GM18870 (cell line): Measurements from ENCODE around the gene SLC7A10.
"Not testable (repeated sequence)": the region's sequence is repeated elsewhere in the genome, so short reads cannot be mapped to it uniquely, and the experiment has no call there.

Experiments
- ATAC-seq: cut with Tn5 transposase; IDR thresholded peaks from one replicate; pipeline ENCODE4 v1.9.1; 2021; ENCODE audit warnings: moderate library complexity; ENCODE audit not compliant: unreplicated experiment

The SLC7A10 gene

DNA sequence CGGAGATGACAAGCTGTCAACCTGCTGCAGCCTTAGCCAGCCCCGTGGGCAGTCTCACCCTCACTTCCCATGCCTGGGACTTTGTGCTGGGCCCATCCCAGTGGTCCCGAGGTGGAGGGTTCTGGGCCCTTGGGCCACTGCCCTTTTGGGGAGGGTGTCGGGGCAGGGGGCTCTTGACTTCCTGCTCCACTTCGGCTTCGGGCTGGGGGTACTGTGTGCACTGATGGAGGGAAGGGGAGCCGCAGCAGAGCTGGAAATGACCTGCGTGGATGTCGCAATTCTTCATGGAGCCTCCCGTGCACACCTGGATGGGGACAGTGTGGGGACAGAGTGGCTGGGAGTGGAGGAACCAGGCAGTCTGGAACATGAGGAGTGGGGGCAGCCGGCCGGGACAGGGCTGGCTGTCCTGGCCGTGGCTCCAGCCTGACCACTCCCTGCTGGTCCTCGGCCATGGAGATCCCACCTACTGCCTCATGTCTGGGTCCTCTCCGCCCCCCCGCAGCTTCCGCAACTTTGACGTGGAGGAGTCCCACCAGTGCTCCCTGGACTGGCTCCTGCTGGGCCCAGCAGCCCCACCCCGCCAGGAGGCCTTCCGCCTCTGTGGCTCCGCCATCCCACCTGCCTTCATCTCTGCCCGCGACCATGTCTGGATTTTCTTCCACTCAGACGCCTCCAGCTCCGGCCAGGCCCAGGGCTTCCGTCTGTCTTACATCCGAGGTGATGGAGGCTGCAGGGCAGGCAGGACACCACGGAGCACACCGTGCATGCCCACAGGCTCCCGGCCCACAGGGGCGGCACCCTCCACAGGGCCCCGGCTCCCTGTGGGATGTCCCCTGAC lies 21.3 kb downstream of the SLC7A10 start:
- no peak for ATAC-seq

DNA sequence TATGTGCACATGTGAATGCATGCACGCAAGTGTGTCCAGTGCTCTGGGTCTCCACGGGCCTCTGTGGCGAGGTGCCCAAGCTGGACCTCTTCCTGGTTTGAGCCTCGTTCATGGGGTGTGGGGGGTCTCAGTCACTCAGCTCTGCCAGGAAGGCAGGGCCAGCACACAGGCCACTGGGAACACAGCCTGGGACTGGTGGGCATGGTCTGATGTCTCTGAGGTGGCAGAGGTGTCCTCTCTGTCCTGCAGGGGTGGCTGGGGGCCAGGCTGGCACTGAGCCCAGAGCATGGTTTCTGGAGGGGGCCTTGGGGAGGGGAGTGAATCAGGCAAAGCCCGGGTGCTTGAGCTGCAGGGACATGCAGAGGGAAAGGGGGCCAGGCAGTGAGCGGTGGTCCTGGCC lies 22.1 kb downstream of the SLC7A10 start:
- ATAC-seq = no peak

DNA sequence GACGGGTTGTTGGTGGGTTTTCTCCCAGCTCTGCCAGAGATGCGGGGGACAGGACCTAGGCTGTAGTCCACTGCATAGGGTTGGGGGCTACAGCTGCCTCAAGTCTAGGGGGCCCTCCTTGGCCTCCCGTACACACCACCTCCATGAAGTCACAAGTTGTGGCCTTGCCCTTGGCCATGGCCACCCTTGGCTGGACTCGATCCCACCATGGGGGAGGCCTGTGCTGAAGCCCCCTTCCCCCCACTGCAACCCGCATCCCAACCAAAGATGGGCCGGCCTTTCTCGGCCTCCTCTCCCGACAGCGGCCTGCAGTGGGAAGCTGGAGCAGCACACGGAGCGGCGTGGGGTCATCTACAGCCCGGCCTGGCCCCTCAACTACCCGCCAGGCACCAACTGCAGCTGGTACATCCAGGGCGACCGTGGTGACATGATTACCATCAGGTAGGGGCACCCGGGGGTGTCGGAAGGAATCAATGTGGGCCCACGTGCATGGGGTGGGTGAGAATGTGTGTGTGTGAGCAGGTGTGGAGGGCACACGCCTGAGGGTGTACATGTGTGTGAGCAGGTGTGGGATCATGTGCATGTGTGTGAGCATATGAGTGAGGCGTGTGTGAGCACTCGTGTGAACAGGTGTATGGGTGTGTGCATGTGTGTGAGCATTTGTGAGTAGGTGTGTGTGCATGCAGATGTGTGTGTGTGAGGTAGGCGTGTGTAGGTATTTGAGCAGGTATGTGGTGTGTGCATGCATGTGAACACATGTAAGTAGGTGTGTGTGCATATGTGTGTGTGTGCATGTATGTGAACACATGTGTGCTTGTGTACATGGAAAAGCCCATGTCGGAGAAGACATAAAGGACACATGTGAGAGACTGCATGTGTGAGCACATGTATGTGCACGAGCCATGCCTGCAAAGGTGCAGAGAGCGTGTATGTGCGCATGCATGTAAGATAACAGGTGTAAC lies 22.8 kb downstream of the SLC7A10 start:
- no peak for ATAC-seq

DNA sequence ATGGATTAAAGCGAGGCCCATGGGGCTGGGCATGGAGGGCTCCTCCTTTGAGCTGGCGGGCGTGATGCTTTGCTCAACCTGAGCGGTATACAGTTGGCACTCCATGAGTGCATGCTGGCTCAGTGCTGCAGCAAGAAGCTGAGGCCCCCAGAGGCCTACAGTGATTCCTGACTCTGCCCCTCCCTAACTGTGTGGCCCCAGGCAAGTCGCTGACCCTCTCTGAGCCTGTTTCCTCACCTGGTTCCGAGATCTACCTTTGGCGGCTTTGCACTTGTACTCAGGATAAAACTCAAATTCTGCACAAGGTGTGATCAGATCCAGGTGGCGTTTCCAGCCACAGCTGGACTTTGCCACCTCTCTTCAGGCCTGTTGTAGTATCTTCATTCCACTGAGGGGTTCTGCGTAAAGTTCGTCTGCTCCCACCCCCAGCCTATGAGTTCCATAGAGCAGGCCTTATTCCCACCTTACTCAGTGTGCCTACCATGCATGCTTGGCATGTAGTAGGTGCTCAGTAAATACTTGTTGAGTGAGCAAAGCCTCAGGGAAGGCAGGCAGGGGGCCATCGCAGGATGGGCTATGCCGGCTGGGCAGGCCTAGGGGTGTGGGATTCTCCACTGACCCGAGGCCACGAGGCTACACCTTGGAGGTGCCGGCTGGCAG lies 23.6 kb downstream of the SLC7A10 start:
- ATAC-seq = no peak

DNA sequence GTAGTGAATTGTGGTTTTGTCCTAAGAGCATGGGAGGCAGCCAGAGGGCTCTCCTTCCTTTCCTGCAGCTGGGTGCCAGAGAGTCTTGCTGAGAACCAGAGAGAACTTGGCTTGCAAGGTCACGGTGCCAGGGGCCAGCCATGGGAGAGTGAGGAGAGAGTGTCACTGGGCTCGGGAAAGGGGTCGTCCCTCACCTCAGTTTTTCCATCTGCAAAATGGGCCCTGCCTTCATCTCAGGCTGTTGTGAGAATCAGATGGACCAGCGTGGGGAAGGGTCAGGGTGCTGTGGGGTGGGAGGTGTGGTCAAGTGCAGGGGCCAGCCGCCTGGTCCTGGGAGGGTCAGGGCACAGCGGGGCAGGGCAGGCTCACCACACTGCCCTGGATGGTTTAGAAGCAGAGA lies 24.2 kb downstream of the SLC7A10 start:
- no peak for ATAC-seq

DNA sequence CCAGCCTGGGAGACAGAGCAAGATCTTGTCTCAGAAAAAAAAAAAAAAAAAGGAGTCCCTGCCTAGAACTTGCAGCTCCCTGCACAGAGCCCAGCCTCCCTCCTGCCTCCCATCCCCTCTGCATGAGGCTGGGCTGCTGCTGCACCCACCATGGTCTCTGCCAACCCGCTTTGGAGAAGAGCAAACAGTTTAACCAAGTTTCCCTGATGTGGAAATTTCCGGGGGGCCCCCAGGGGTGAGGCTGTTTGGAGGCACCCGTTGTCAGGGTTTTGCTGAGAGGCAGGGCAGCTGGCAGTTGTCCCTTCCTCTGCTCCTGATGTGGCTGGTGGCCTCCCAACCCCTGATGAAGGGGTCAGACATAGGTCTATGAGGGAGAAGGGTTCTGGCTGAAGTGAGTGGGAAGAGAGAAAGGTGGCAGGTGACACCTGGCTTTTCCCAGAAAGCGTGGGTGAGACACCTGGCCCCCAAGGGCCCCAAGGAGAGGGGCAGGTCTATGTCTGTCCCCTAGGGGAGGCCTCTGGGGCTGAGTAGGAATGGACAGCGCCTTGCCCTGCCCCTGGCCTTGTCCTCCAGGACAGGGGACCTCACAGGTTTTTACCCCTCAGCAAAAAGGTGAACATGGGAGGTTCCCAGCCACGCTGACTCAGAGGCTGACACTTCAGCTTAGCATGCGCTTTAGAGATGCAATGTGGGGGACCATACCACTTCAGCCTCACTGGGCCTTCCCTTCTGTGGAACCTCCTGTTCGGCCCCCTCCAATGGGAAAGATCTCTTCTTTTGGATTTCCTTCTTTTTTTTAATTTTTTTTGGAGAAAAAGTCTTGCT lies 26.0 kb downstream of the SLC7A10 start:
- no peak for ATAC-seq

DNA sequence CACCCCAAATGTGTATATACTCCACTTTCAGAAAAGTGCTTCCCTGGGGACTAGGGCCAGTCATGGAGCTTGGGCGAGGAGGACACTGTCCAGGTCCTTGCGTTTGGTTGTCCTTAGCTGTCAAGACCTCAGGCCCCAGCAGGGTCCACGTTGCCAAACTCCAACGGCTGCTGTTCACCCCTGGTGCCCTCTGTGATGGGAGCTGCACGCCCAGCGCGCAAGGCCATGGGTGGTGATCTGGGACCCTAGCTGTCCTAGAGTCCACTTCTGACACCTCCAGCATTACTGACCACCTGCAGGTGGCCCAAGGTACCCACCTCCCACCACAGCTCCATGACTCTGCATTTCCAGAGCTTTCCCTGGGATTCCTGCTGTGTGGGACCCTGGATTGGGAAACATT lies 27.5 kb downstream of the SLC7A10 start:
- no peak for ATAC-seq

DNA sequence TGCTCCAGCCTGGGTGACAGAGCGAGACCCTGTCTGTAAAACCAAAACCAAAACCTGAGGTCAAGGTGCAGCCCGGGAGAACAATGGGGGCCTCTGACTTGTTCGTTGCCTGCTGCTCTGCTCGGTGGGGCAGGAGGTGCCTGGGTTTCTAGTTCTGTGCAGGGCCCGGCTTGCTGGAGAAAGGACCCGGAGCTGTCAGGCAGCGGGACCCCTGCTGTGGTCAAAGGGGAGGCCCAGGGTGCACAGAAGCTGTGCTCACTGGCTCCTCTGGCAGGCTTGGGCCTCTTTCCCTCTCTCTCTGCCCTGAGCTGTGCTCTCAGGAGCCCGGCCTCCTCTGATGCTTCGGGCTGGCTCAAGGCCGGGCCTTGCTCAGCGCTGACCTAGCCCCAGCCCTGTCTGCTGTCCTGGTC lies 28.1 kb downstream of the SLC7A10 start:
- ATAC-seq = no peak

DNA sequence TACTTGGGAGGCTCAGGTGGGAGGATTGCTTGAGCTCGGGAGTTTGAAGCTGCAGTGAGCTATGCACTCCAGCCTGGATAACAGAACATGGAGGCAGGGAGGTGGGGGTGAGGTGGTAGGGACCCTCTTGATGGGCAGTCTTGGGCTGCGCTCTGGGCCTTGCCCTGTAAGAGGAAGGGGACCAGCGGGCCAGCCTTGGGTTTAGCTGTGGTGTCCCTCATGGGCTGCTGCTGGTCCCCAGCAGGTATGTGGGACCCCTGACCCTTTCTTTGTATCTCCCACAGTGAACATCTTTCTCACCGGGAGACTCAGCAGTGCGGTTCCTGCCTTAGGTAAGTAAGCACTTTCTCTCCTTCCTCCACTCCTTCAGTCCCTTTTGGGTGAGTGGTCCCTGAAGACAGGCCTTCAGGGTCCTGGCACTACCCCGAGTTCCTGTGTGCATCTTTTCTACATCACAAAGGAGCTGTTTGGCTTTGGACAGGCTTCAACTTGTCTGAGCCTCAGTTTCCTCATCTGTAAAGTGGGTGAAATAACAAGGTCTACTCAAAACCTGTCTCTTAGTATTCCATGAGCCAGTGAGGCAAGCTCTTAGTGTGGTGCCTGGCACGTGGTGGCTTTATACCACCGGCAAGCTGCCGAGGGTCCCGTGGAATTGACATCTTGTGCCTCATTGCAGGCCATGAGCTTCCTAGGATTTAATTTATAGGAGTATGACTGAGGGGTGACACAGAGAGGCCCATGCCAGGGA lies 29.0 kb downstream of the SLC7A10 start:
- ATAC-seq = no peak

DNA sequence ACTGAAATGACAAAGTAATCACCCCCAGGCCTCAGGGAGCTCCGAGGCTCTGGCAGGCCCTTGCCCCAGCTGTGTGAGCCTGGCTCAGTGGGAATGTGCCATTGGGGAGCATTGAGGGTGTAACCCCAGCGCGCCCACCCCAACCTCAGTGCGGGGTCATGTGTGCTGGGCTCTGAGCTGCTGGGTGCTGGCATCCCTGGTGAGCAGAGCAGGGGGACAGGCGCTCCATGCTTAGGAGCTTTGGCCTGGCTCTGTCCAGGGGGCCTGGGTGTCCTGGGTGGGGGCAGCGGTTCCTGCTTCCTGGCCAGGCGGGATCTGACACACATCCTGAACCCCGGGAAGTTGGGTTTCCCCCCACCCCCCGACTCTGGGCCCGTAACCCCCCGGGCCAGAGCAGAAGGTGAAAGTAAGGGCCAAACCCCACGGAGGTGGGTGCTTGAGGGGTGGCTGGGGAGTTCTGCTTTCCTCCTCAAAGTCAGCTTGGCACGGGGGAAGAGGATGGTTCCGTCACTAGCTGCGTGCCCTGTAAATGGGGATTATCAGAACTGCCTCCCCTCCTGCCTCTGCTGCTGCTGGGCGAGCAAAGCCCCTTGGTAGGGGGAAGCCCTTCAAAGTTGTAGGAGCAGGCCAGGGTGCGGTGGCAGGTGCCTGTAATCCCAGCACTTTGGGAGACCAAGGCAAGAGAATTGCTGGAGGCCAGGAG lies 29.9 kb downstream of the SLC7A10 start:
- ATAC-seq = no peak

DNA sequence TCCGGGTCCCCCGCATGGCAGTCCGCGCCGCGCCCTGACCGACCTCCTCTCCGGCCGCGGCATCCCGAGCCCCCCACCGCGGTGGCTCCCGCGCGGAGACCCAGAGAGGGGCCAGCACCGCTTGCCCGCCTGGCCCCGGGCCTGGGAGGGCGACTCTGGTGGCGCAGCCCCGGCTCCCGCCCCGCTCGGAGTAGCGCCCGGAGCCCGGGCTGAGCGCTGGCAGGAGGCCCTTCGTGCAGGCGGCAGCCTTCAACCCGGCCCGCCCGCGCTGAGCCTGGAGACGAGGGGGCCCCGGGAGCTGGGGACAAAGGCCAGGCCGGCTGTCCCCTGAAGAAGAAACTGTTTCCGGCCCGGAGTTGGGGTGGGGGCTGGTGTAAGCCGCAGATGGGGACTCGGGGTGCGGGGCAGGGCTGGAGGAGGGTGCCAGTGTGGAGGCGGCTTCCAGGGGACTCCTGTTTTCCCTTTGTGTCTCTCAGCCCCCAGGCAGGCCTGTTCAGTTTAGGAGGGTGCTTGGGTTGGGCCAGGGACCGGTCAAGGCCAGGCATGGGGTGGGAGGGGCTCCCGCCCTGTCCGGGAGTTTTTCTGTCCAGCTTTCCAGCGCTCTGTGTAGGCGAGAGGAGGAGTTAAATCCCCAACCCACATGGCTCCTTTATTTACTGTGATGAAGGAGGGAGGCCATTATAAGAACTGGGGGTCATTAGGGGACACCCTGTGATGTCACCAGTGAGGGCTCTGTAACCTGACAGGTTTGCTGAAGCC lies 30.6 kb downstream of the SLC7A10 start:
- ATAC-seq = no peak

DNA sequence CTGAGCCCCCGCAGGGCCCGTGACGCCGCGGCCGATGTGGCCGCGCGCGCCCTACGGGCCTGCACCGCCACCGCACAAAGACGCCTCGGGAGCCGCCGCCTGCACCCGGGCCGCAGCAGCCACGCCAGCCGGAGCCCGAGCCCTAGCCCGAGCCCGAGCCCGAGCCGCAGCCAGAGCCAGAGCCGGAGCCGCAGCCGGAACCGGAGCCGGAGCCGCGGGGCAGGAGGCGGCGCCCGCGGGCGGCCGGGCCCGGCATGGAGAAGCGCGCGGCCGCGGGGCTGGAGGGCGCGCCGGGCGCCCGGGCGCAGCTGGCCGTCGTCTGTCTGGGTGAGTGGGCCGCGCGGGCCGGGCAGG lies 31.1 kb downstream of the SLC7A10 start:
- no peak for ATAC-seq

DNA sequence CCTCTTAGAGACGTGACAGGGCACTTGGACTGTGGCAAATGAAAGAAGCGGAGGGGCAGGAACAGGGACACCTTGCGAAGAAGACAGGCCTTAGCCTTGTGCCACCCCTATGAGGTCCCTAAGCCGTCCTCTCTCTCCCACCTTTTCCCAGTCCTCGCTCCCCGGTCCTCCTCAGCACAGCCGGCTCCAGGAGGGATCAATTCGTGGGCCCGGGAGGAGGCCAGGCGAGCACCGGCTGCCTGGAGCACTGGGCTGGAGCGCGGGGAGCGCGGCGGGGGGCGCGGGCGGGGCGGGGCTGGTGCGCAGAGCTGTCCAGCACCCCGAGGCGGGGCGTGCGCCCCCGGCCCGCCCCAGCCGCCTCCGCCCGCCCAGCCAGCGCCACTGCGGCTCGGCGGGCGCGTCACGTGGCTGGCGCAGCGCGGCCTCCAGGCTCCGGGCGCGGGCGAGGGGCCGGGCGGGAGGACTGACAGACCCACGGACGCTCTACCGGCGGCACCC lies 31.7 kb downstream of the SLC7A10 start, which contains the start of gene LRP3:
TSS of gene LRP3 (plus strand) at position 466 of the 498 bp plus-strand sequence. CDS start 456 bp downstream, outside the sequence.
- ATAC-seq = no peak

DNA sequence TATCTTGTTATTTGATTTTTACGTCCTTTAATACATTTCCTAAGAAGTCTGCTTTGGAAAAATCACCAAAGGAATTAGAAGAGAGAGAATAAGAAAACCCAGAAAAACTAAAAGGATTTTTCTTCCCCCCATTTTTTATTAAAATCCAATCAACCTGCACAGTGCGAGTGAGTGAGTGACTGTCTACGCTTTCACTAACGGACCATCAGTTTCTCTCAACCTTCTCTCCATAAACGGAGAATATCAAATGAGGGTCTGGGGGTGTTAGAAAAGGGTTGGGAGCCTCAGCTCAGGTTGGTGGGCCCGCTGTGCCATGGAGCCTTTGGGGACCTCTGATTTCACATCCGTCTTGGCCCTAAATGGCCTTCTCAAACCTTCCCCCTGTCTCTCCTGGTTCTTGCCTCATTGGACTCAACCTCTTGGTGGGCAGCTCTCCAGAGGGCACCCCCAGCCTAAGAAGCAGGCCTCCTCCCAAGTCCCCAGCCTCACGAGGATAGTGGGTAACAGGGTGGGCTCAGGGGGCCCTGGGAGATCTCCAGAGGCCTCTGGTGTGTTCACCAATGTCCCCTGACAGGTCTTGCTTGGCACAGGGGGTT lies 32.3 kb downstream of the SLC7A10 start:
- ATAC-seq = no peak

DNA sequence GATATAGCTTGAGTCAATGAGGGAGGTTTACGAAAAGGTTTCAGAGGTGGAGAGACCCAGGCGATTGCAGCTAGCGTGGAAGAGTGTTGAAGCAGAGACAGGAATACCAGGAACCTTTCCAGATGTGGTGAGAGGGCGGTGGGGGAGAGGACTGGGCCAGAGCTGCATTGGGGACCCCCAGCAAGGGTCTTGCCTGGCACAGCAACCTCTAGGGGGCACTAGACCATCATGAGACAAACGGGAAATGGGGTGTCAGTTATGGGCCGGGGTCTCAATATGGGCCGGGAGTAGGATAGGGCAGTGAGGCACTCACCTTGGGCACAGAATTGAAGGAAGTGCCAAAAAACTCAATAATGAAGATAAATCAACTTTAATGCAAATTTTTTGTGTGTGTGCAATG lies 33.6 kb downstream of the SLC7A10 start:
- ATAC-seq = no peak

DNA sequence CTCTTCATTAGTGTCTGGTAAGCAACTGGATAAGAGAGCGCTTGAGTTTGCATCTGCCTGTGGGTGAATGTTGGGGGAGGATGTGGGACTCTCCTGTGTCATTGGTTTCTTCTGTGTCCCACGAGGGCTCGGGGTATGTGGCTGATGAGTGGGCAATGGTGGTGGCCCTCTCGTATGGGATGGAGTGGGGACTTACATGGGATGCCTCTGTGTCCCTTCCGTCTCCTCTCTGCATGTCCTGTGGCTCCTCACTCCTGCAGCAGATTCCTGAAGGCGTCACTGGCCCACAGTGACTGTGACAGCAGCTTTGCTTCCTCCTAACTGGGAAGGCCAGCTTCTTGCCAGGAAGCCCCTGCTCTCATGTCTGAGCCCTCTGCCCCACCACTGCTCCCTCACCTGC lies 34.1 kb downstream of the SLC7A10 start:
- ATAC-seq = no peak

DNA sequence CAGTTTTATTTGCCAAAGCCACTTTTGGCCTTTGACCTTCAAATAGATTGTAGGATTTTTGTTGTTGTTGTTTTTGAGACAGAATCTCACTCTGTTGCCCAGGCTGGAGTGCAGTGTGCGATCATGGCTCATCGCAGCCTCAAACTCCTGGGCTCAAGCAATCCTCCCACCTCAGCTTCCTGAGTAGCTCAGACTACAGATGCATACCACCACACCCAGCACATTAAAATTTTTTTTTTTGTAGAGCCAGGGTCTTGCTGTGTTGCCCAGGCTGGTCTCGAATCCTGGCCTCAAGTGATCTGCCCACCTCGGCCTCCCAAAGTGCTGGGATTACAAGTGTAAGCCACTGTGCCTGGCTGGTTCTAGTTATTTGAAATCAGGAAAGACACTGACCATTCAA lies 34.6 kb downstream of the SLC7A10 start:
- ATAC-seq = not testable (repeated sequence)

DNA sequence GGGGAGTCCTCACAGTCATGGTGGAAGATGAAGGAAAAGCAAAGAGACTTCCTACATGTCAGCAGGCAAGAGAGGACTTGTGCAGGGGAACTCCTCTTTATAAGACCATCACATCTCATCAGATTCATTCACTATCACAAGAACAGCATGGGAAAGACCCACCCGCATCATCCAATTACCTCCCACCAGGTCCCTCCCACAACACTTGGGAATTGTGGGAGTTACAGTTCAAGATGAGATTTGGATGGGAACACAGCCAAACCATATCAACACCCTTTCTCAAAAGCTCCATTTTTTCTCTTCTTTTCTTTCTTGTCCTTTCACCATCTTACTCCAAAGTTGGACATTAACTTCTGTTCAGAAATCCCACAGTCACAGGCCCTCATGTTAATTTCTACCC lies 36.2 kb downstream of the SLC7A10 start:
- ATAC-seq = no peak
